ENCODE data around the gene CNN2.

DNA sequence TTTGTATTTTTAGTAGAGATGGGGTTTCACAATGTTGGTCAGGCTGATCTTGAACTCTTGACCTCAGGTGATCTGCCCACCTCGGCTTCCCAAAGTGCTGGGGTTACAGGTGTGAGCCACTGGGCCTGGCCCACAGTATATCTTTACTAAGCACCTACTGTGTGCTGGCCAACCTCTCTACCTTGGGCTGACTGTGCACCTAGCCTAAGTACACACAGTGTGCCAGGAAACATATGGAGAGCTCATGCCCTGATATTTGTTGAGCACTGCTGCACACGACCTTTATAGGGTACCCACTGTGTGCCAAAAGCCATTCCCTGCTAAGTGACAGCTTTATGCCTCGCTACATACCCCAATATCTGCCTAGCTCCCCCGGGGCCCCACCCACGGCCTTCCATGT, 34.3 kb downstream of the CNN2 start:
- TF ChIP-seq, protein P1, sequence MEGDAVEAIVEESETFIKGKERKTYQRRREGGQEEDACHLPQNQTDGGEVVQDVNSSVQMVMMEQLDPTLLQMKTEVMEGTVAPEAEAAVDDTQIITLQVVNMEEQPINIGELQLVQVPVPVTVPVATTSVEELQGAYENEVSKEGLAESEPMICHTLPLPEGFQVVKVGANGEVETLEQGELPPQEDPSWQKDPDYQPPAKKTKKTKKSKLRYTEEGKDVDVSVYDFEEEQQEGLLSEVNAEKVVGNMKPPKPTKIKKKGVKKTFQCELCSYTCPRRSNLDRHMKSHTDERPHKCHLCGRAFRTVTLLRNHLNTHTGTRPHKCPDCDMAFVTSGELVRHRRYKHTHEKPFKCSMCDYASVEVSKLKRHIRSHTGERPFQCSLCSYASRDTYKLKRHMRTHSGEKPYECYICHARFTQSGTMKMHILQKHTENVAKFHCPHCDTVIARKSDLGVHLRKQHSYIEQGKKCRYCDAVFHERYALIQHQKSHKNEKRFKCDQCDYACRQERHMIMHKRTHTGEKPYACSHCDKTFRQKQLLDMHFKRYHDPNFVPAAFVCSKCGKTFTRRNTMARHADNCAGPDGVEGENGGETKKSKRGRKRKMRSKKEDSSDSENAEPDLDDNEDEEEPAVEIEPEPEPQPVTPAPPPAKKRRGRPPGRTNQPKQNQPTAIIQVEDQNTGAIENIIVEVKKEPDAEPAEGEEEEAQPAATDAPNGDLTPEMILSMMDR (IDR thresholded peaks at IDR 0.05) = no peak
- no peak for TF ChIP-seq POLR2A (IDR thresholded peaks at IDR 0.05)

Measured in esophagus squamous epithelium (tissue), 4 donors.